ENCODE measurements around the gene ATAD1. TPM values are rescaled to one million over a fixed set of nuclear protein-coding genes. Genes with fewer than 3 reads are reported as not detected.

Gene ATAD1
- total RNA-seq, 1 experiment from 2014 or later, result 18.0 TPM

- no peak for DNase-seq (ENCODE audit: low spot score)
These were observed 102.3 kb downstream of the ATAD1 start for GRCh38 chr10:87715552-87716347.

- no peak for DNase-seq (ENCODE audit: low spot score)
These were observed 104.3 kb downstream of the ATAD1 start for GRCh38 chr10:87713707-87714106.

- DNase-seq (ENCODE audit: low spot score), result no peak
These were observed 105.0 kb downstream of the ATAD1 start for GRCh38 chr10:87712913-87713616.

DNA sequence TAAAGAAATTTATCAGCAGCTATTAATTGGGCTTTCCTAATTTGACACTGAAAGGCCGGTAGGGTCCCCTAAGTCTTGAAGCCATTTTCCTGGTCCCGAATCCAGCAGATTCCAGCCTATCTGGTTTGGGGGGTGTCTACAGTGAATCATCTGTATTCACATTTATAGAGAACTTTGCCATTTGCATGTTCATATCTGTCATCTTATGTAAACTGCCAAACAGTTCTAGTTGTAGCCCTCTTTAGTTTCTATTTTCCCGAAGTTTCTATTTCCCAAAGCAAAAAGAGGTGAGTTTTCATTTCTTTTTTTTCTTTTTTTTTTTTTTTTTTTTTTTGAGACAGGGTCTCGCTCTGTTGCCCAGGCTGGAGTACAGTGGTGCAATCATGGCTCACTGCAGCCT, 110.8 kb downstream of the ATAD1 start:
- no peak for DNase-seq (ENCODE audit: low spot score)

GRCh38 chr10:87706731-87707130, 111.3 kb downstream of the ATAD1 start:
- DNase-seq (ENCODE audit: low spot score), result no peak

DNA sequence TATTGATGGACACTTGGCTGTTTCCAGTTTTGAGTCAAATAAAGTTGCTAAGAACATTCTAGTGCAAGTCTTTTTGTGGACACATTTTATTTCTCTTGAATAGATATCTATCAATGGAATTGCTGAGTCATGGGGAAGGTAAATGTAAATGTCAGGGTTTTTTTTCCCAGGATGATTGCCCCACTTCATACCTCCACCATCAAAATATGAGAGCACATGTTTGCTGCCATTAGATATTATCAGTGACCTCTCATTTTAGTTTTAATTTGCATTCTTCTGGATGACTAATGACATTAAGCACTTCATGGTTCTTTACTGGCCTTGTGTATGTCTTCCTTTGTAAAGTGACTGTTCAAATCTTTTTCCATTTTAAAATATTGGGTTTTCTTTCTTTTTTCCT, 112.7 kb downstream of the ATAD1 start:
- DNase-seq (ENCODE audit: low spot score), result peak; percentile 63

DNA sequence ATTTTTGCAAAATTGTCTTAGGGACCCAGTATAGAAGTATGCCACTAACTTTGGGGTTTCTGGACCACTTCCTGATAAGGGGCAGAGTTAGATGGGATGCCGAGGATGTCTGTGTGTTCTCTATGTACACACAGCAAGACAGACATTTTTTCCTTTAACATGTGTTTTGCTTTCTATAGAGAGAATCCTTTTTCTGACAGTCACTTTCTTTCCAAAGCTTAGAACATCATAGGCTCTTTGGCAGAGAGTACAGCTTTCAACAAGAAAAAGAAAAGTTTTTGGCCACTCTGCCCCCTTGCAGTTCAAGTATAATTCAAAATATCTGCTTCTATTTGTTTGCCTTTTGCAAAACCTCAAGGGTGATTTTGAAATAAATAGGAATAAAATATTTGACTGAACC, 114.3 kb downstream of the ATAD1 start:
- no peak for DNase-seq (ENCODE audit: low spot score)

GRCh38 chr10:87702973-87703294, 115.1 kb downstream of the ATAD1 start:
- no peak for DNase-seq (ENCODE audit: low spot score)

DNA sequence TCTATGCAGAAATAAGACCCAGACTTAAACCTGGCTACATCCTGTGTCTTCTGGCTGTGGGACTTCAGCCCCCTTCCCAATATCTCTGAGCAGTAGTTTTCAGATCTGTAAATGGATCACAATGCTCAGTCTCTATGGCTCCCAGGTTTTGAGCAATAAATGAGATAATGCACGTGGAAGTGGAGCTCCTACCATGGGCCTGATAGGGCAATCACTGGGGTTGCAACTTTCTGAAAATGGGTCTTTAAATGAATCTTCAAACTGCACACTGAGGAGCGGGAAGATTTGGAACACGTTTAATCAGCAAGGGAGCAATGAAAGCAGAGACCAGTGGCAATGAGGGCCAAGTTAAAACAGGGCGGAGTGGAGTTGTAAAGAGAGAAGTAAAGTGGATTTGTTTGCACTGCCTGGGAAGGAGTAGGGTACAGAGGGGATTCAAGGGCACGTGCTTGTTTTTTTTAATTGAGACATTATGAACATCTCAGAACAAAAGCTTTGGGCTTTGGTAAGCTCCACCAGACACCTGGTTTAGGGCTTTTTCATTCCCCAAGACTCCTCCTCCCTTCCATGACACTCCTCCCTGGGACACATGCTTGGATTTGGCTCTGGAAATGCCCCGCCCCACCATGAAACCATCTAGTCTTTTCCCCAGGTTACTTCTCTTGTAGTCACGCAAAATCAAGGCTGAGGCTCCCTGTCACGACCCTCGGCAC, 115.6 kb downstream of the ATAD1 start:
- DNase-seq (ENCODE audit: low spot score), result peak; percentile 25

Small RNA genes within 50 kb of the gene (small RNA-seq; reads per million reads assigned to genes)
- not detected for gene RN7SL78P

Other genes with a start within 250 kb of the ATAD1 start
- gene PAPSS2, start 158.3 kb downstream of the ATAD1 start, total RNA-seq (2014; rRNA removed; shearing (Covaris generic)), result 22.0 and 23.2 TPM in 2 replicates
- gene KLLN, start 45.3 kb upstream of the ATAD1 start, total RNA-seq (2014; rRNA removed; shearing (Covaris generic)), result 0.28 and 0.42 TPM in 2 replicates
- gene PTEN, start 45.4 kb upstream of the ATAD1 start, total RNA-seq (2014; rRNA removed; shearing (Covaris generic)), result 38.0 and 49.9 TPM in 2 replicates